HCT116 (cell line): ENCODE data around the gene EVC. TPM values are rescaled to one million over a fixed set of nuclear protein-coding genes. Genes with fewer than 3 reads are reported as not detected.

Source experiments
- ATAC-seq: fragments of 200-7000 bp; cut with Tn5 transposase; 2 replicates; pipeline ENCODE4 v1.9.1; 2020; ENCODE audit warnings: mild to moderate bottlenecking, moderate library complexity
- BruUV-seq: library from RNA; stranded (reverse); fragments of 400-500 nt; replicated peaks from 2 replicates; lab custom pipeline; 2021; lab: Mats Ljungman, UMichigan
- CTCF ChIA-PET: fragments of 300-600 bp; sonication (Branson Sonifier 250); formaldehyde crosslinking; loops from one replicate; lab custom pipeline; 2021; ENCODE audit warnings: antibody characterized with exemption; lab: Charles Lee
- POLR2A ChIA-PET: fragments of 300-600, 350-600 bp; sonication (Branson Sonifier 250); formaldehyde crosslinking; loops from one replicate; lab custom pipeline; 2021; ENCODE audit warnings: antibody characterized with exemption; lab: Charles Lee
- RAD21 ChIA-PET, 2 experiments: fragments of 300-600 bp; sonication (Branson Sonifier 250); formaldehyde crosslinking; loops; one replicate each; lab custom pipeline; 2023; ENCODE audit warnings: low total read pairs in 2 of 2; ENCODE audit not compliant: uncharacterized antibody in 2 of 2, unreplicated experiment in 2 of 2, low non-redundant PET in 1 of 2; lab: Charles Lee
- DNase-seq: peaks from one replicate; pipeline ENCODE4 v3.0.0-alpha.2; 2010; ENCODE audit warnings: low read depth, low spot score
- H2AFZ ChIP-seq: fragments of 200-600 bp; shearing (Covaris generic), sonication (generic); 2 replicates; pipeline ENCODE4 v1.6.1; 2017; ENCODE audit warnings: low read depth, mixed run types, mixed read lengths, antibody characterized with exemption, low read length; ENCODE audit not compliant: poor library complexity, severe bottlenecking
- H3K27ac ChIP-seq: 2 replicates; pipeline ENCODE4 v1.5.1; 2012; ENCODE audit warnings: low read depth, low read length
- H3K27me3 ChIP-seq: fragments of 200-600 bp; sonication (generic); 2 replicates; pipeline ENCODE4 v1.6.1; 2016; ENCODE audit warnings: mixed run types, low read length, mixed read lengths; ENCODE audit not compliant: insufficient read depth
- H3K36me3 ChIP-seq, 2 experiments: fragments of 200-500 bp in 1 of 2; fragments of 200-600 bp in 1 of 2; sonication (Bioruptor generic) in 1 of 2; sonication (generic) in 1 of 2; 2 replicates each; pipeline versions ENCODE4 v1.5.1 to v1.6.1; 2014 to 2016; ENCODE audit warnings: low read length in 2 of 2, inconsistent platforms in 1 of 2, mixed read lengths in 1 of 2, mixed run types in 1 of 2; ENCODE audit not compliant: insufficient read depth in 2 of 2, control insufficient read depth in 1 of 2
- H3K4me1 ChIP-seq, 2 experiments: fragments of 200-600 bp in 1 of 2; sonication (generic) in 1 of 2; 2 replicates each; pipeline versions ENCODE4 v1.5.1 to v1.6.1; 2012 to 2017; ENCODE audit warnings: low read length in 2 of 2, inconsistent platforms in 1 of 2, mild to moderate bottlenecking in 1 of 2, mixed read lengths in 1 of 2, mixed run types in 1 of 2, moderate library complexity in 1 of 2; ENCODE audit not compliant: insufficient read depth in 2 of 2, control insufficient read depth in 1 of 2
- H3K4me2 ChIP-seq: fragments of 200-600 bp; sonication (generic); 2 replicates; pipeline ENCODE4 v1.6.1; 2017; ENCODE audit warnings: mixed run types, low read length, mixed read lengths
- H3K4me3 ChIP-seq, 2 experiments: fragments of 200-600 bp in 1 of 2; sonication (generic) in 1 of 2; replicated peaks in 1 of 2; 2 replicates each; pipeline ENCODE4 v1.5.1; 2011 to 2016; ENCODE audit warnings: low read length in 2 of 2, control low read depth in 1 of 2, low read depth in 1 of 2, mild to moderate bottlenecking in 1 of 2, mixed read lengths in 1 of 2, mixed run types in 1 of 2
- H3K79me2 ChIP-seq: fragments of 200-600 bp; sonication (generic); 2 replicates; pipeline ENCODE4 v1.6.1; 2017; ENCODE audit warnings: mild to moderate bottlenecking, mixed run types, low read length, moderate library complexity, mixed read lengths; ENCODE audit not compliant: insufficient read depth
- H3K9ac ChIP-seq: fragments of 200-600 bp; sonication (generic); 2 replicates; pipeline ENCODE4 v1.6.1; 2016; ENCODE audit warnings: low read length, mixed read lengths
- H3K9me2 ChIP-seq: fragments of 200-600 bp; sonication (generic), shearing (Covaris generic); 2 replicates; pipeline ENCODE4 v1.6.1; 2017; ENCODE audit warnings: mixed run types, mild to moderate bottlenecking, moderate library complexity; ENCODE audit not compliant: insufficient read depth
- H3K9me3 ChIP-seq, 2 experiments: fragments of 200-500 bp in 1 of 2; fragments of 200-600 bp in 1 of 2; sonication (Bioruptor generic) in 1 of 2; sonication (generic) in 1 of 2; 2 replicates each; pipeline ENCODE4 v1.6.1; 2014 to 2017; ENCODE audit warnings: low read length in 2 of 2, mixed read lengths in 2 of 2, inconsistent platforms in 1 of 2, low read depth in 1 of 2, mild to moderate bottlenecking in 1 of 2, mixed run types in 1 of 2, moderate library complexity in 1 of 2; ENCODE audit not compliant: control insufficient read depth in 1 of 2, insufficient read depth in 1 of 2
- H4K20me1 ChIP-seq: fragments of 200-600 bp; sonication (generic), shearing (Covaris generic); 2 replicates; pipeline ENCODE4 v1.6.1; 2017; ENCODE audit warnings: mixed run types, mild to moderate bottlenecking, moderate library complexity; ENCODE audit not compliant: insufficient read depth
- CEBPB ChIP-seq: IDR thresholded peaks from 2 replicates; pipeline ENCODE4 v1.6.1; 2012; ENCODE audit warnings: low read depth
- ELF1 ChIP-seq: IDR thresholded peaks from 2 replicates; pipeline ENCODE4 v1.6.1; 2012; ENCODE audit warnings: low read depth, borderline replicate concordance
- EZH2phosphoT487 ChIP-seq: fragments of 200-600 bp; IDR thresholded peaks from 2 replicates; pipeline ENCODE4 v1.6.1; 2018; ENCODE audit warnings: antibody characterized with exemption, borderline replicate concordance
- MAX ChIP-seq: IDR thresholded peaks from 2 replicates; pipeline ENCODE4 v1.6.1; 2012
- SIN3A ChIP-seq: IDR thresholded peaks from 2 replicates; pipeline ENCODE4 v1.6.1; 2012; ENCODE audit warnings: low read depth
- YY1 ChIP-seq: IDR thresholded peaks from 2 replicates; pipeline ENCODE4 v1.6.1; 2011; ENCODE audit warnings: low read length, low read depth, moderate library complexity, mild to moderate bottlenecking; ENCODE audit not compliant: insufficient replicate concordance; ENCODE audit errors: extremely low read depth
- ZBTB33 ChIP-seq: IDR thresholded peaks from 2 replicates; pipeline ENCODE4 v1.6.1; 2011; ENCODE audit warnings: mild to moderate bottlenecking, low read length, moderate library complexity; ENCODE audit not compliant: insufficient replicate concordance; ENCODE audit errors: extremely low read depth
- intact Hi-C: fragments of 100-400 bp; cut with micrococcal nuclease; formaldehyde crosslinking; loops from 2 replicates; pipeline ENCODE4 v1.10.0; 2022
- total RNA-seq: library from RNA; stranded (reverse); gene quantifications from one replicate; pipeline ENCODE4 v1.2.1, GENCODE V29; 2021; ENCODE audit not compliant: unreplicated experiment

EVC gene
- total RNA-seq, 1 experiment from 2014 or later, result 0.15 TPM

- no peak overlapping the region for H3K9ac ChIP-seq
Observed at GRCh38 chr4:5707366-5707765, 3.6 kb upstream of the EVC start.

More at GRCh38 chr4:5707366-5707765, 3.6 kb upstream of the EVC start:
- no peaks in the 10 kb centered on the region; the same call in none of the 2 replicates for H3K27me3 ChIP-seq
- no peak overlapping the region for H2AFZ ChIP-seq
- ChIA-PET RAD21 (no interaction called here), CTCF (no interaction called here), POLR2A (no interaction called here)
- no peaks in the 10 kb centered on the region for H3K9me3 ChIP-seq
- BruUV-seq, result no TSS peak
- no peaks in the 10 kb centered on the region for H3K36me3 ChIP-seq
- intact Hi-C loops, result no loop called here
- H4K20me1 ChIP-seq, result no peaks in the 10 kb centered on the region
- no peak overlapping the region for H3K4me3 ChIP-seq
- TF ChIP-seq YY1 (no peak), EZH2phosphoT487 (no peak), ELF1 (no peak), MAX (no peak), ZBTB33 (no peak), SIN3A (no peak), CEBPB (no peak)
- no peaks in the 10 kb centered on the region for H3K4me1 ChIP-seq
- DNase-seq, result no peak
- H3K27ac ChIP-seq, result no peak overlapping the region
- H3K4me2 ChIP-seq, result no peak overlapping the region
- no peaks in the 10 kb centered on the region for H3K9me2 ChIP-seq
- no peak for ATAC-seq
- H3K79me2 ChIP-seq, result no peaks in the 10 kb centered on the region
